Stimulated activated CD4-positive, alpha-beta T cell treated with anti-CD3 and anti-CD28 coated beads, Interleukin-15, amount 100 ng/mL, for 48 hours (primary cell): ENCODE results near the gene DUSP16.
A peak's percentile ranks its signal among the peaks of the same experiment; 100 is the strongest.
"Not testable (repeated sequence)": the region's sequence is repeated elsewhere in the genome, so short reads cannot be mapped to it uniquely, and the experiment has no call there.

Experiments
- DNase-seq, 2 donors: peaks; one replicate each; pipeline ENCODE4 v3.0.0-alpha.2; 2020; ENCODE audit warnings: low read depth in 2 of 2

DUSP16 gene

GRCh38 chr12:12562585-12563261 lies at the start of gene DUSP16:
TSS of gene DUSP16 (minus strand) at chr12:12562863. CDS start at chr12:12521098, 41,765 bp downstream.
- peak; percentile 49 to 59 for DNase-seq

GRCh38 chr12:12612358-12612757 lies 49.7 kb upstream of the DUSP16 start:
- no peak for DNase-seq

- DNase-seq, result peak; percentile 76 to 81
These were observed 49.0 kb upstream of the DUSP16 start, which contains the start of gene CREBL2 for GRCh38 chr12:12611512-12612306. TSS of gene CREBL2 (plus strand) at chr12:12611876. CDS start at chr12:12612173, 297 bp downstream.

GRCh38 chr12:12610711-12611110 lies 48.0 kb upstream of the DUSP16 start:
- no peak for DNase-seq

GRCh38 chr12:12609692-12610091 lies 47.0 kb upstream of the DUSP16 start:
- DNase-seq, result no peak

- no peak for DNase-seq
These were observed 45.9 kb upstream of the DUSP16 start for GRCh38 chr12:12608557-12608957.

GRCh38 chr12:12606781-12607589 lies 44.3 kb upstream of the DUSP16 start:
- DNase-seq, result no peak

- no peak for DNase-seq
These were observed 42.1 kb upstream of the DUSP16 start for GRCh38 chr12:12604740-12605139.

GRCh38 chr12:12600659-12601058 lies 38.0 kb upstream of the DUSP16 start:
- DNase-seq, result no peak

- DNase-seq, result no peak
These were observed 37.3 kb upstream of the DUSP16 start for GRCh38 chr12:12599750-12600643.

- no peak for DNase-seq
These were observed 36.2 kb upstream of the DUSP16 start for GRCh38 chr12:12598864-12599263.

- DNase-seq, result not testable (repeated sequence)
These were observed 33.9 kb upstream of the DUSP16 start for GRCh38 chr12:12596598-12596997.

- not testable (repeated sequence) for DNase-seq
These were observed 33.3 kb upstream of the DUSP16 start for GRCh38 chr12:12595929-12596328.

- DNase-seq, result no peak
These were observed 30.3 kb upstream of the DUSP16 start for GRCh38 chr12:12592930-12593329.

GRCh38 chr12:12590961-12591360 lies 28.3 kb upstream of the DUSP16 start:
- DNase-seq, result no peak

- not testable (repeated sequence) for DNase-seq
These were observed 25.8 kb upstream of the DUSP16 start for GRCh38 chr12:12588436-12588835.

- no peak for DNase-seq
These were observed 25.2 kb upstream of the DUSP16 start for GRCh38 chr12:12587878-12588277.

GRCh38 chr12:12586879-12587675 lies 24.4 kb upstream of the DUSP16 start:
- no peak for DNase-seq

- DNase-seq, result no peak
These were observed 22.6 kb upstream of the DUSP16 start for GRCh38 chr12:12585115-12585863.
